WERI-Rb-1 (cell line): ENCODE data around the gene SHC3.

Experiments used
- DNase-seq: peaks from one replicate; pipeline ENCODE4 v3.0.0-alpha.2; 2020
- H3K27ac ChIP-seq: fragments of 250-450 bp; sonication (Bioruptor Pico); 2 replicates; pipeline ENCODE4 v1.5.1; 2020; ENCODE audit warnings: mild to moderate bottlenecking, moderate library complexity
- H3K27me3 ChIP-seq: fragments of 250-450 bp; sonication (Bioruptor Pico); 2 replicates; pipeline ENCODE4 v1.5.1; 2021; ENCODE audit warnings: mild to moderate bottlenecking, low read depth, moderate library complexity; ENCODE audit not compliant: insufficient read depth, severe bottlenecking
- H3K36me3 ChIP-seq: fragments of 250-450 bp; sonication (Bioruptor Pico); 2 replicates; pipeline ENCODE4 v1.5.1; 2020; ENCODE audit warnings: mild to moderate bottlenecking, moderate library complexity
- H3K4me3 ChIP-seq: 2 replicates; pipeline ENCODE4 v1.5.1; 2011; ENCODE audit warnings: low read depth, mild to moderate bottlenecking, control low read depth, low read length
- H3K9me3 ChIP-seq: fragments of 250-450 bp; sonication (Bioruptor Pico); 2 replicates; pipeline ENCODE4 v1.5.1; 2021; ENCODE audit warnings: mild to moderate bottlenecking, moderate library complexity; ENCODE audit not compliant: severe bottlenecking
- CTCF ChIP-seq: IDR thresholded peaks from 2 replicates; pipeline ENCODE4 v1.5.1; 2011; ENCODE audit warnings: low read depth, mild to moderate bottlenecking, control low read depth, inconsistent platforms, low read length

SHC3 gene

GRCh38 chr9:89112243-89112642 is 66.4 kb downstream of the SHC3 start:
- no peaks in the 10 kb centered on the region for H3K36me3 ChIP-seq
- DNase-seq: no peak
- H3K4me3 ChIP-seq: no peak overlapping the region
- no peaks in the 10 kb centered on the region for H3K27me3 ChIP-seq
- no peak for TF ChIP-seq CTCF
- peaks cover 5% of the 10 kb centered on the region for H3K9me3 ChIP-seq
- no peak overlapping the region for H3K27ac ChIP-seq

- H3K27me3 ChIP-seq: no peaks in the 10 kb centered on the region
- no peak for TF ChIP-seq CTCF
- no peak overlapping the region for H3K4me3 ChIP-seq
- no peak for DNase-seq
- no peak overlapping the region for H3K27ac ChIP-seq
- H3K36me3 ChIP-seq: no peaks in the 10 kb centered on the region
- peaks cover 5% of the 10 kb centered on the region for H3K9me3 ChIP-seq
These were observed 69.0 kb downstream of the SHC3 start for GRCh38 chr9:89109666-89110065.

- Histone ChIP-seq H3K9me3 (peaks cover 5% of the 10 kb centered on the region), H3K36me3 (no peaks in the 10 kb centered on the region), H3K4me3 (no peak overlapping the region), H3K27ac (no peak overlapping the region), H3K27me3 (no peaks in the 10 kb centered on the region)
- no peak for DNase-seq
- TF ChIP-seq CTCF: no peak
These were observed 71.2 kb downstream of the SHC3 start for GRCh38 chr9:89107406-89107805.

- H3K9me3 ChIP-seq: peaks cover 5% of the 10 kb centered on the region
These were observed 72.3 kb downstream of the SHC3 start for GRCh38 chr9:89106224-89106851.

GRCh38 chr9:89104821-89105220 is 73.8 kb downstream of the SHC3 start:
- no peaks in the 10 kb centered on the region for H3K36me3 ChIP-seq
- no peaks in the 10 kb centered on the region for H3K27me3 ChIP-seq
- TF ChIP-seq CTCF: no peak
- no peak overlapping the region for H3K27ac ChIP-seq
- no peak for DNase-seq
- no peaks in the 10 kb centered on the region for H3K9me3 ChIP-seq
- H3K4me3 ChIP-seq: no peak overlapping the region

More at GRCh38 chr9:89106224-89106851, 72.3 kb downstream of the SHC3 start:
- no peak for TF ChIP-seq CTCF
- Histone ChIP-seq H3K36me3 (no peaks in the 10 kb centered on the region), H3K27ac (no peak overlapping the region), H3K4me3 (no peak overlapping the region), H3K27me3 (no peaks in the 10 kb centered on the region)
- DNase-seq: no peak

GRCh38 chr9:89097219-89097618 is 81.4 kb downstream of the SHC3 start:
- H3K9me3 ChIP-seq: no peaks in the 10 kb centered on the region
- no peaks in the 10 kb centered on the region for H3K36me3 ChIP-seq
- H3K27ac ChIP-seq: no peak overlapping the region
- no peaks in the 10 kb centered on the region for H3K27me3 ChIP-seq
- TF ChIP-seq CTCF: no peak
- H3K4me3 ChIP-seq: no peak overlapping the region
- no peak for DNase-seq
